Mucosa of rectum (tissue), 2 donors: ENCODE measurements around the gene PPM1G.

Experiments used
- H3K27ac ChIP-seq, 2 donors: one replicate each; pipeline ENCODE4 v1.7.0; 2013; ENCODE audit warnings: inconsistent platforms in 2 of 2, low read depth in 2 of 2, low read length in 2 of 2
- H3K27me3 ChIP-seq, 2 donors: one replicate each; pipeline ENCODE4 v1.7.0; 2013; ENCODE audit warnings: low read length in 2 of 2; ENCODE audit not compliant: control insufficient read depth in 2 of 2, insufficient read depth in 2 of 2
- H3K36me3 ChIP-seq, 2 donors: one replicate each; pipeline ENCODE4 v1.7.0; 2013; ENCODE audit warnings: low read length in 2 of 2; ENCODE audit not compliant: control insufficient read depth in 2 of 2, insufficient read depth in 2 of 2
- H3K4me1 ChIP-seq, 2 donors: one replicate each; pipeline ENCODE4 v1.7.0; 2013; ENCODE audit warnings: low read length in 2 of 2, mild to moderate bottlenecking in 1 of 2; ENCODE audit not compliant: control insufficient read depth in 2 of 2, insufficient read depth in 2 of 2
- H3K4me3 ChIP-seq, 2 donors: one replicate each; pipeline ENCODE4 v1.7.0; 2013; ENCODE audit warnings: low read length in 2 of 2
- H3K9ac ChIP-seq, 2 donors: one replicate each; pipeline ENCODE4 v1.7.0; 2013; ENCODE audit warnings: low read length in 2 of 2, low read depth in 1 of 2, mild to moderate bottlenecking in 1 of 2
- H3K9me3 ChIP-seq, 2 donors: one replicate each; pipeline ENCODE4 v1.7.0; 2013; ENCODE audit warnings: low read length in 2 of 2; ENCODE audit not compliant: control insufficient read depth in 2 of 2
- donor health status: healthy.
- donor health status: Normal muscosa, but diverticular disease.

Gene PPM1G

GRCh38 chr2:27409321-27410073, at the start of gene PPM1G:
PPM1G (minus strand) TSS chr2:27409591; CDS start chr2:27409422, 169 bp downstream.
- H3K9ac ChIP-seq: peak within 1 kb of the TSS; percentile 86 to 88
- peak within 1 kb of the TSS; percentile 87 to 88 for H3K4me3 ChIP-seq
- H3K4me1 ChIP-seq: peaks cover 4 to 5% of the 10 kb centered on the region in 2 donors
- H3K36me3 ChIP-seq: peaks cover 0 to 7% of the 10 kb centered on the region in 2 donors
- H3K27ac ChIP-seq: peak within 1 kb of the TSS; percentile 83 to 86
- H3K27me3 ChIP-seq: no peaks in the 10 kb centered on the region
- no peaks in the 10 kb centered on the region for H3K9me3 ChIP-seq

GRCh38 chr2:27453968-27454367, 44.6 kb upstream of the PPM1G start:
- Histone ChIP-seq H3K4me3 (no peak overlapping the region), H3K27ac (no peak overlapping the region), H3K36me3 (peaks cover 12 to 28% of the 10 kb centered on the region in 2 donors), H3K9me3 (no peaks in the 10 kb centered on the region), H3K4me1 (no peaks in the 10 kb centered on the region), H3K27me3 (no peaks in the 10 kb centered on the region), H3K9ac (no peak overlapping the region)

- no peaks in the 10 kb centered on the region for H3K9me3 ChIP-seq
- H3K4me1 ChIP-seq: no peaks in the 10 kb centered on the region
- H3K36me3 ChIP-seq: peaks cover 14 to 27% of the 10 kb centered on the region in 2 donors
- no peak overlapping the region for H3K4me3 ChIP-seq
- no peaks in the 10 kb centered on the region for H3K27me3 ChIP-seq
- no peak overlapping the region for H3K27ac ChIP-seq
- H3K9ac ChIP-seq: no peak overlapping the region
Observed at GRCh38 chr2:27451095-27451494, 41.7 kb upstream of the PPM1G start.

- H3K9me3 ChIP-seq: no peaks in the 10 kb centered on the region
- peaks cover 5 to 13% of the 10 kb centered on the region in 2 donors for H3K4me1 ChIP-seq
- peaks cover 15 to 26% of the 10 kb centered on the region in 2 donors for H3K36me3 ChIP-seq
- no peaks in the 10 kb centered on the region for H3K27me3 ChIP-seq
- no peak overlapping the region for H3K9ac ChIP-seq
- H3K4me3 ChIP-seq: no peak overlapping the region
- H3K27ac ChIP-seq: no peak overlapping the region
Observed at GRCh38 chr2:27448381-27448780, 39.0 kb upstream of the PPM1G start.

GRCh38 chr2:27446057-27446456, 36.7 kb upstream of the PPM1G start:
- peak overlapping the region; percentile 71 to 77 for H3K4me3 ChIP-seq
- no peaks in the 10 kb centered on the region for H3K9me3 ChIP-seq
- H3K4me1 ChIP-seq: peaks cover 8 to 24% of the 10 kb centered on the region in 2 donors
- no peaks in the 10 kb centered on the region for H3K27me3 ChIP-seq
- peak overlapping the region; percentile 53 to 77 for H3K9ac ChIP-seq
- H3K27ac ChIP-seq: peak overlapping the region; percentile 97 to 98
- peaks cover 20 to 29% of the 10 kb centered on the region in 2 donors for H3K36me3 ChIP-seq

- no peaks in the 10 kb centered on the region for H3K9me3 ChIP-seq
- H3K4me3 ChIP-seq: peak overlapping the region; percentile 71 to 77
- H3K27ac ChIP-seq: peak overlapping the region; percentile 97 to 98
- no peaks in the 10 kb centered on the region for H3K27me3 ChIP-seq
- peaks cover 25 to 32% of the 10 kb centered on the region in 2 donors for H3K36me3 ChIP-seq
- H3K4me1 ChIP-seq: peaks cover 8 to 24% of the 10 kb centered on the region in 2 donors
- H3K9ac ChIP-seq: peak overlapping the region; percentile 53 to 77
Observed at GRCh38 chr2:27445615-27446014, 36.2 kb upstream of the PPM1G start.

GRCh38 chr2:27445155-27445554, 35.8 kb upstream of the PPM1G start:
- Histone ChIP-seq H3K9ac (peak overlapping the region; percentile 53 to 77), H3K36me3 (peaks cover 29 to 37% of the 10 kb centered on the region in 2 donors), H3K27ac (peak overlapping the region; percentile 97 to 98), H3K4me3 (peak overlapping the region; percentile 71 to 77), H3K9me3 (no peaks in the 10 kb centered on the region), H3K27me3 (no peaks in the 10 kb centered on the region), H3K4me1 (peaks cover 8 to 24% of the 10 kb centered on the region in 2 donors)

GRCh38 chr2:27442920-27443282, 33.5 kb upstream of the PPM1G start:
- Histone ChIP-seq H3K27me3 (no peaks in the 10 kb centered on the region), H3K4me3 (peak overlapping the region; percentile 60 to 73), H3K36me3 (peaks cover 39 to 49% of the 10 kb centered on the region in 2 donors), H3K4me1 (peaks cover 8 to 24% of the 10 kb centered on the region in 2 donors), H3K9me3 (no peaks in the 10 kb centered on the region), H3K9ac (peak overlapping the region; percentile 74 to 82), H3K27ac (peak overlapping the region; percentile 84 to 89)

GRCh38 chr2:27441958-27442919, 32.8 kb upstream of the PPM1G start, which contains the start of gene KRTCAP3:
KRTCAP3 (plus strand) TSS chr2:27442381; CDS start chr2:27442413, 32 bp downstream.
- H3K9ac ChIP-seq: peak within 1 kb of the TSS; percentile 74 to 82
- H3K27ac ChIP-seq: peak within 1 kb of the TSS; percentile 84 to 89

More at GRCh38 chr2:27441958-27442919, 32.8 kb upstream of the PPM1G start, which contains the start of gene KRTCAP3:
- Histone ChIP-seq H3K9me3 (no peaks in the 10 kb centered on the region), H3K36me3 (peaks cover 41 to 45% of the 10 kb centered on the region in 2 donors), H3K4me3 (peak within 1 kb of the TSS; percentile 60 to 73), H3K4me1 (peaks cover 8 to 24% of the 10 kb centered on the region in 2 donors), H3K27me3 (no peaks in the 10 kb centered on the region)
